Activated naive CD4-positive, alpha-beta T cell treated with anti-CD3 and anti-CD28 coated beads, Interleukin-2, amount 10 ng/mL, durations not matched to agents 7 days and 5 days (primary cell): ENCODE measurements around the gene GPLD1.
A peak's percentile ranks its signal among the peaks of the same experiment; 100 is the strongest.
"Not testable (repeated sequence)": the region's sequence is repeated elsewhere in the genome, so short reads cannot be mapped to it uniquely, and the experiment has no call there.

Source experiments
- CTCF ChIA-PET: fragments of 350-600 bp; sonication (Branson Sonifier 250); formaldehyde crosslinking; loops from one replicate; lab custom pipeline; 2021; ENCODE audit warnings: antibody characterized with exemption; lab: Charles Lee
- DNase-seq: peaks from one replicate; pipeline ENCODE4 v3.0.0-alpha.2; 2020
- H3K27ac Mint-ChIP-seq: one replicate; pipeline ENCODE4 v1.8.0; 2021; ENCODE audit warnings: mild to moderate bottlenecking, moderate library complexity, mixed read lengths
- H3K27me3 Mint-ChIP-seq: one replicate; pipeline ENCODE4 v1.8.0; 2021; ENCODE audit warnings: mild to moderate bottlenecking, mixed read lengths
- H3K36me3 Mint-ChIP-seq: one replicate; pipeline ENCODE4 v1.8.0; 2021; ENCODE audit warnings: mixed read lengths
- H3K4me1 Mint-ChIP-seq: one replicate; pipeline ENCODE4 v1.8.0; 2021; ENCODE audit warnings: mixed read lengths
- H3K4me3 Mint-ChIP-seq: one replicate; pipeline ENCODE4 v1.8.0; 2021; ENCODE audit warnings: mild to moderate bottlenecking, moderate library complexity, mixed read lengths
- H3K9me3 Mint-ChIP-seq: one replicate; pipeline ENCODE4 v1.8.0; 2021; ENCODE audit warnings: mixed read lengths

GPLD1 gene

DNA sequence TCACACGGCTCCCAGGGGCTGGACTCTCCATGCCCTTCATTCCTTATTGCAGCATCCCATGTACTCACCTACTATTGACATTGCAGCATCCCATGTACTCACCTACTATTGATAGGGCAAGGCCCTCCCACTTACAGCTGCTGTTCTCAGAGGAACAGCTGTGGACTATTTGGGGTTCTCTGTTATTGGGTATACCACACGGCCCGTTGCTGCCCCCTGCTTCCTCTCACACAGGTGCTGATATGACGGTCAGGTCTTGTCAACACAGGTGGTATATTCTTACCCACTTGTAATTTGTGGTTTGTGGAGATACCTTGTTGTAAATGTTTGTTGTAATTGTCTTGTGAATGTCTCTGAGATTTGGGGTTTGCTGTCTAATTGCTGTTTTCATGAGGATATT is 24.2 kb upstream of the GPLD1 start:
- Mint-ChIP-seq H3K27me3 (no peaks in the 10 kb centered on the region), H3K4me1 (no peaks in the 10 kb centered on the region), H3K36me3 (peaks cover 2% of the 10 kb centered on the region), H3K4me3 (no peak overlapping the region), H3K9me3 (no peaks in the 10 kb centered on the region), H3K27ac (no peak overlapping the region)
- CTCF ChIA-PET = interaction anchor here (0.9 to 1.8 kb wide), 2 partner anchors 18 to 29 kb away, joined by 3 to 7 read pairs; partner anchors contain the start of gene ALDH5A1
- no peak for DNase-seq

GRCh38 chr6:24511976-24512375 is 22.6 kb upstream of the GPLD1 start:
- H3K27ac Mint-ChIP-seq, H3K9me3 Mint-ChIP-seq, DNase-seq, H3K4me3 Mint-ChIP-seq, H3K27me3 Mint-ChIP-seq, H3K4me1 Mint-ChIP-seq, H3K36me3 Mint-ChIP-seq: not testable (repeated sequence)
- CTCF ChIA-PET = interaction anchor here (0.7 kb wide), 1 partner anchor 14 kb away, joined by 4 read pairs; no protein-coding TSS in a partner anchor

GRCh38 chr6:24506814-24507520 is 17.6 kb upstream of the GPLD1 start:
- CTCF ChIA-PET = interaction anchor here (0.9 kb wide), 1 partner anchor 11 kb away, joined by 3 read pairs; no protein-coding TSS in a partner anchor
- no peak overlapping the region for H3K27ac Mint-ChIP-seq

DNA sequence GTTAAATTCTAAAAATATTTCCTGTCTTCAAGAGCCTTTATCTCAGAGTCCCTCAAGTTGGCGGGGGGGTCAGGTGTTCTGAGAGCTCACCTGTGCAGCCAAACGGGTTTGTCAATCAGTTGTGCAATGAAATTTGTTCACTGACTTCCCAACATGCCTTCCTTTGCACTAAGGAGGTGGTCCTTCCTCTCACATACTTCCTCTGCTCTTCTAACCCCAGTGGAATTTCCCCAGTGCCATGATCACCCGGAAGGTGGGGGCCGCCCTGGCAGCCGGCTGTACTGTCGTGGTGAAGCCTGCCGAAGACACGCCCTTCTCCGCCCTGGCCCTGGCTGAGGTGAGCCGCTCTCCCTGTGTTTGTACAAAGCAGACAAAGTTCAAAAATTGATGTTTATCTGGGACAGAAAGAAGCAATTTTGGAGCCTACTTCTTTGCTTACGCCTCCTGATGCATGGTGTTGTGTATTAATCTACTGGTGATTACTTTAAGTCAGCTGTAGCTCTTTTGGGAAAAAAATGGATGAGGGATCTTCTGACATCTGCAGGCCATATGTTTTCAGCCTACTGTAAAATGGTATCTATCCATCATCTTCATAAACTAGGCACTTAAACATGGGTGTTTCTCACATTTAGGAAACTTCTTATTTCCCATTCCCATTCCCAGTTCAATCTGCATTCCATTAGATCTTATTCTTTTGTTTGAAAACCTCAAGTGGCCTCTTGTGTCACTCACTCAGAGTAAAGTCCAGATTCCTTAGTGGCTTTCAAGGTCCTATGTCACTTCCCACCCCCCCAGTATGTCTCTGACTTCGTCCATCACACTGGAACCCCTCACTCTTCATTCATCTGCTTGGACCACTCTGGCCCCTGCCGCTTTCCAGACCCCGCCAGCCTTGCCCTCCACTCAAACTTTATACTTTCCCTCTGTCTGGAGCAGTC is 15.5 kb upstream of the GPLD1 start:
- peaks cover 5% of the 10 kb centered on the region for H3K36me3 Mint-ChIP-seq
- H3K4me3 Mint-ChIP-seq = no peak overlapping the region
- H3K9me3 Mint-ChIP-seq = peaks cover 3% of the 10 kb centered on the region
- no peak for DNase-seq
- CTCF ChIA-PET = no interaction called here
- no peaks in the 10 kb centered on the region for H3K27me3 Mint-ChIP-seq
- no peaks in the 10 kb centered on the region for H3K4me1 Mint-ChIP-seq
- H3K27ac Mint-ChIP-seq = no peak overlapping the region

More at GRCh38 chr6:24506814-24507520, 17.6 kb upstream of the GPLD1 start:
- no peaks in the 10 kb centered on the region for H3K27me3 Mint-ChIP-seq
- peaks cover 3% of the 10 kb centered on the region for H3K9me3 Mint-ChIP-seq
- no peak overlapping the region for H3K4me3 Mint-ChIP-seq
- DNase-seq = no peak
- no peaks in the 10 kb centered on the region for H3K4me1 Mint-ChIP-seq
- peaks cover 5% of the 10 kb centered on the region for H3K36me3 Mint-ChIP-seq

- Mint-ChIP-seq H3K36me3 (peaks cover 4% of the 10 kb centered on the region), H3K27ac (no peak overlapping the region)
- CTCF ChIA-PET = no interaction called here
These were observed 14.9 kb upstream of the GPLD1 start for GRCh38 chr6:24504287-24504648.

DNA sequence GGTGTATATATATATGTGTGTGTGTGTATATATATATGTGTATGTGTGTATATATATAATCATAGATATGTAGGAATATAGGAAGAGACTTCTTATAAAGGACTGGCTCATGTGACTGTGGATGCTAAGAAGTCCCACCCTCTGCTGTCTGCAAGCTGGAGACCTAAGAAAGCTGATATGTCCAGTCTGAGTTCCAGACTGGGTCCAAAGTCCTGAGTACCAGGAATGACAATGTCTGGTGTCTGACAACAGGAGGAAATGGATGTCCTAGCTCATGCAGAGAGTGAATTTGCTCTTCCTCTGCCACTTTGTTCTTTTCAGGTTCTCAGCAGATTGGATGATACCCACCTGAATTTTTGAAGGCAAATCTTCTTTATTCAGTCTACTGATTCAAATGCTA is 12.5 kb upstream of the GPLD1 start:
- Mint-ChIP-seq H3K36me3 (peaks cover 3% of the 10 kb centered on the region), H3K27me3 (no peaks in the 10 kb centered on the region), H3K9me3 (peaks cover 5% of the 10 kb centered on the region), H3K4me1 (no peaks in the 10 kb centered on the region), H3K4me3 (no peak overlapping the region), H3K27ac (no peak overlapping the region)
- DNase-seq = no peak
- CTCF ChIA-PET = no interaction called here

More at GRCh38 chr6:24504287-24504648, 14.9 kb upstream of the GPLD1 start:
- Mint-ChIP-seq H3K4me1 (no peaks in the 10 kb centered on the region), H3K4me3 (no peak overlapping the region), H3K9me3 (peaks cover 3% of the 10 kb centered on the region), H3K27me3 (no peaks in the 10 kb centered on the region)
- DNase-seq = no peak

GRCh38 chr6:24501374-24501773 is 12.0 kb upstream of the GPLD1 start:
- no peak for DNase-seq
- CTCF ChIA-PET = no interaction called here
- Mint-ChIP-seq H3K27ac (no peak overlapping the region), H3K27me3 (no peaks in the 10 kb centered on the region), H3K4me3 (no peak overlapping the region), H3K36me3 (peaks cover 5% of the 10 kb centered on the region), H3K9me3 (peaks cover 5% of the 10 kb centered on the region), H3K4me1 (no peaks in the 10 kb centered on the region)

DNA sequence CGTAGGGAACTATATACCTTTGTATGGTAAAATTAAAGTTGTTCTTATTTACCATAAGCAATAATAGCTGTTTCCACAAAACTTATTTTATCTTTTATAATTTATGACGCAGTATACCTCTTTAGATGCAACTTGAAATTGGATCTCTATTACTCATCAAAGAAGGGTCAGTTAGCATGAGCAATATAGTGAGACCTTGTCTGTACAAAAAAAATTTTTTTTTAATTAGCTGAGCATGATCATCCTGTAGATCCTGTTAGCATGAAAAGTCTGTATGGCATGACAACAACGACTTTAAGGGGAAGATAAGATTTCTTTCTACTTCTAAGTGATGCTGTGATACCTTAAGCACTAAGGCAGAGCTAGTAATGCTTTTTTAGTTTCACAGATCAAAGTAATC is 11.3 kb upstream of the GPLD1 start:
- Mint-ChIP-seq H3K4me3 (no peak overlapping the region), H3K27ac (no peak overlapping the region), H3K36me3 (peaks cover 5% of the 10 kb centered on the region), H3K4me1 (peaks cover 1% of the 10 kb centered on the region), H3K9me3 (peaks cover 5% of the 10 kb centered on the region), H3K27me3 (peaks cover 4% of the 10 kb centered on the region)
- DNase-seq = no peak
- CTCF ChIA-PET = interaction anchor here (1.1 kb wide), 1 partner anchor 20 kb away, joined by 4 read pairs; no protein-coding TSS in a partner anchor

GRCh38 chr6:24497254-24497970 is 8.0 kb upstream of the GPLD1 start:
- no peak overlapping the region for H3K27ac Mint-ChIP-seq
- H3K36me3 Mint-ChIP-seq = peaks cover 5% of the 10 kb centered on the region
- no peak for DNase-seq
- H3K4me3 Mint-ChIP-seq = no peak overlapping the region
- H3K9me3 Mint-ChIP-seq = peaks cover 5% of the 10 kb centered on the region
- CTCF ChIA-PET = interaction anchor here (5.0 kb wide), 1 partner anchor 25 kb away, joined by 25 read pairs; no protein-coding TSS in a partner anchor
- H3K27me3 Mint-ChIP-seq = peaks cover 9% of the 10 kb centered on the region
- peaks cover 16% of the 10 kb centered on the region for H3K4me1 Mint-ChIP-seq

GRCh38 chr6:24494821-24495795 is 5.7 kb upstream of the GPLD1 start, which contains the start of gene ALDH5A1:
Gene ALDH5A1 (plus strand): TSS chr6:24494969. CDS start chr6:24494997, 28 bp downstream.
- CTCF ChIA-PET = interaction anchor here (0.6 to 5.0 kb wide), 19 partner anchors 9 to 596 kb away, joined by 3 to 25 read pairs (median 4); no protein-coding TSS in a partner anchor
- peak within 1 kb of the TSS; percentile 74 for H3K4me3 Mint-ChIP-seq
- H3K36me3 Mint-ChIP-seq = peaks cover 5% of the 10 kb centered on the region
- peaks cover 12% of the 10 kb centered on the region for H3K27me3 Mint-ChIP-seq
- peak within 1 kb of the TSS; percentile 58 for H3K27ac Mint-ChIP-seq
- peak; percentile 85 for DNase-seq
- H3K4me1 Mint-ChIP-seq = peaks cover 16% of the 10 kb centered on the region
- H3K9me3 Mint-ChIP-seq = peaks cover 5% of the 10 kb centered on the region

GRCh38 chr6:24493945-24494820 is 4.8 kb upstream of the GPLD1 start:
- Mint-ChIP-seq H3K9me3 (peaks cover 5% of the 10 kb centered on the region), H3K4me3 (peak overlapping the region; percentile 74), H3K36me3 (peaks cover 5% of the 10 kb centered on the region), H3K27ac (peak overlapping the region; percentile 58), H3K27me3 (peaks cover 12% of the 10 kb centered on the region), H3K4me1 (peaks cover 16% of the 10 kb centered on the region)
- CTCF ChIA-PET = interaction anchor here (0.9 to 5.0 kb wide), 14 partner anchors 14 to 533 kb away, joined by 3 to 25 read pairs (median 4); no protein-coding TSS in a partner anchor
- DNase-seq = no peak

DNA sequence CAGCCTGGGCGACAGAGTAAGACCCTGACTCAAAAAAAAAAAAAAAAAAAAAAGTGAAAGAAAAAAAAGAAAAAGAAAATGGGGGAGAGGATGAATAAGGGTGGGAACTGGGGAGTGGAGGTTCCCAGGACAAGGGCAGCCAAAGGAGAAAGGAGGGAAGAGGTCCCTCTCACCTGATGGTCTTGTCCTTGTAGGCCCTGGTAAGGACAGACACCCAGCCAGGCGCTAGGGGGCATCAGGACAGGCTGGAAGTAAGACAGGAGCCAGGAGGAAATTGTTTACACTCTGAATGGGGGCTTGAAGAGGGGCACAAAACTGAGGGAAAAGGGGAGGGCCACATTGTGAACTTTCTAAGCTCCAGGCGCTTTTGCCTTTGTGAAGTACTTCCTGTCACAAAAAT is 3.1 kb upstream of the GPLD1 start:
- H3K27ac Mint-ChIP-seq = no peak overlapping the region
- DNase-seq = no peak
- CTCF ChIA-PET = interaction anchor here (0.8 to 5.0 kb wide), 2 partner anchors 26 to 30 kb away, joined by 3 to 25 read pairs; no protein-coding TSS in a partner anchor
- peaks cover 5% of the 10 kb centered on the region for H3K36me3 Mint-ChIP-seq
- no peak overlapping the region for H3K4me3 Mint-ChIP-seq
- peaks cover 5% of the 10 kb centered on the region for H3K9me3 Mint-ChIP-seq
- H3K4me1 Mint-ChIP-seq = peaks cover 16% of the 10 kb centered on the region
- H3K27me3 Mint-ChIP-seq = peaks cover 12% of the 10 kb centered on the region
